HG03354 (cell line): ENCODE results near the gene HORMAD2.

Experiments used
- ATAC-seq: cut with Tn5 transposase; IDR thresholded peaks from one replicate; pipeline ENCODE4 v1.9.1; 2021; ENCODE audit warnings: mild to moderate bottlenecking; ENCODE audit not compliant: unreplicated experiment, poor library complexity, severe bottlenecking

The HORMAD2 gene, protein sequence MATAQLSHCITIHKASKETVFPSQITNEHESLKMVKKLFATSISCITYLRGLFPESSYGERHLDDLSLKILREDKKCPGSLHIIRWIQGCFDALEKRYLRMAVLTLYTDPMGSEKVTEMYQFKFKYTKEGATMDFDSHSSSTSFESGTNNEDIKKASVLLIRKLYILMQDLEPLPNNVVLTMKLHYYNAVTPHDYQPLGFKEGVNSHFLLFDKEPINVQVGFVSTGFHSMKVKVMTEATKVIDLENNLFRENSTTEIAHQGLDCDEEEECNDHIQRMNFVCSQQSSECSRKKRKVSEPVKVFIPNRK

DNA sequence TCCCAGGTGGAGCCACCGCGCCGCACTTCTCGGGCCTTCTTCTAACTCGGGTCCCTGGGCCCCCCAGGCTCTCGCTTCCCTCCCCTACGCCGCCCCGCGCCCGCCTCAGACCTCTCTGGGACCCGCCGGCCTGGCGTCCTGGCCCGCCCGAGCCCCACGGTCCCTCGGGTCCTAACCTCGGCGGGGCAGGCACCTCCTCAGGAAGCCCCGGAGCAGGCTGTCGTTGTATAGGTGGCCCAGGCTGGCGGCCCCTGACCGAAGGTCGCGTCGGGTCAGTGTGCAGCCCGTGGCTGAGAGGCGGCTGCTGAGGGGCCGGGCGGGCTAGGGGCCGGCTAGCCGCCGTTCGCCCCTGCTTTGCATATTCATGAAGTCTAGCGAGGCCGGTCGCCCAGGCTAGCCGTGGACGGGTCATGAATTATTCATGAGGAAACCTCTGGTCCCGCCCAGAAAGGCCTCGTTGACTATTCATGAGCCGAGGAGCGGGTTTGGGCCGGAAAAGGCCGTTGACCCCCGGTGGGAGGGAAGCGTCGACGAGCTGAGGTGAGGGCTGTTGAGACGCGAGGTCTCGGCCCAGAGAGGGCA, at the start of gene HORMAD2:
Gene HORMAD2, plus strand, starts transcription at position 513 of the 582 bp plus-strand sequence. CDS start 13,489 bp downstream, outside the sequence.
- ATAC-seq: no peak

DNA sequence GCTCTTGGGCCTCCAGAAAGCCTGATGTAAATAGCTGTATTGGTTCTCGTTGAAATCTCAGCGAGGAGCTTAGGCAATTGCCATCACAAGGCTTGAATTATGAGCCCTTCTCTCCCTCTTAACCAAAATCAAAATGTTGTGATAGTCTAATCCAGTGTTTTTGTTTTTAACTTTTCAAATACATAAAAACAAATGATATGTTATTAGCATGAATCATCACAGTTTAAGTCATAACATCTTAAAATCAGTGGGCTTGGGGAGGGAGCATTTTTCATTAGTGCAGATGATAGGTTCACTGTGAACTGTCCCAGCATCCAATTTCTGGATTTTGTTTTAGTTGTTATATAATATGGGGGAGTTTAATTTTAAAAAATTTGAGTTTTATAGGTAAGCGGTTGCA, 48.9 kb upstream of the HORMAD2 start:
- ATAC-seq: no peak

DNA sequence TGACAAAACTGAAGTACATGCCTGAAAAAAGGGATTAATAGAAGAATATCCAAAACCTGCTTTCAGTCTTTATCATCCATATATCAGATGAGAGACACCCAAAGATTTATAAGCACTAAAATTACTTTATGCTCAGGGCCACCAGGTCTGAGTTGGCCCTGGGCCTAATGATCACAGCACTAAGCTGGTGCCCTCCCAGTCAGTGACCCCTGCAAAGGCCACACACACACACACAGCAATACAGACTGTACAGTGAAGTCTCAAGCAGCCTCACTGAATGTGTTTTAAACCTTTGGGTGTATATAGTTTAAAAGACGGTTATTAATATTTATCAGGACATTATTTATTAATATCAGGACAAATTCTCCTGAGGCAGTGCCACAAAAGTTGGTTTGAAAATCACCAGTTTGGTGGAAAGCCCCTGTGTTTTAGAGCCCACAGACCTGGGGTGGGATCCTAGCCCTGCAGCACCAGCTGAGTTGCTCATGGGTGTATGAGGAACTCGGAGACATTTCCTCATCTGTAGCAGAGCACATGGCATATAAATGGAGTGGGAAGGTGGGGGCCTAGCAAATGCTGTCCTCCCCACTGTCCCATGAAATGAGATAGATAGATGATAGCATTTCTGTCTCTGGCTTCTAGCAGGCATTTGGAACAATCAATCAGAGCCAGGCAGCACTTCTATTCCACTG, 48.4 kb upstream of the HORMAD2 start:
- no peak for ATAC-seq

DNA sequence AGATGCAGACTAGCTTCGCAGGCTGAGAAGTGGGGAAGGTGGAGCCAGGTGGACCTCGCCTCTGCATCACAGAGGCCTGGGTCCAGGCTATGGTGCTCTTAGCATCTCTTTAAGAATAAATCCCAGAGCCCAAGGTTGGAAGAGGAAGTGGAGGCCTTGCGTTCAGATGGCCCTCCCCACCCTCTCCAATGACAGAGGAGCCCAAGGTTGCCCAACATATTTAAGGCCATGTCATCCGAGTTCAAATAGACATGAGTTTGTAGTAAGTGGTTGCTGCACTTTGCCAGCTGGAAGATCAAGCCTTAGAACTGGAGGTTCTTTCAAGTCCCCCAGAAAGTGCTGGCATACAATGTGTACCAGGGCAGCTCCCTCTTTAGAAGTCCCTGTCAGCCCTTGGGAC, 47.1 kb upstream of the HORMAD2 start:
- no peak for ATAC-seq

DNA sequence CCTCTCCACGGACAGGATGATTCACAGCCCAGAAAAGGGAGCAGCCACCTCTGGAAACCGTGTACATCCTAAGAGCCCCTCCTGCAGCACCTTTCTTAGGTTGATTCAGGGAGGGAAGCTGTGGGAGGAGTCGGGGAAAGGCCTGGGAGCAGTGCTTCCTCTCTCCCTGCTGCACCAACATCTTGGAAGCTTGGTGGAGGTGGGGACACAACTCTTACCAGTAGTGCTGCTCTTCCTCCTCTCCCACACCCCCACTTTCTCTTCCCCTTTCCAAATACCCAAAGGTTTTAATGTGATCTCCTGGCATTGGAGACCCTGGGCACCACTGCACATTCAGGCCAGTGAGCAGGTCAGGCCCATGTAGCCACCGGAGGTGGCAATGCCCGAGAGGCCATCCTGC, 46.4 kb upstream of the HORMAD2 start:
- ATAC-seq: no peak

DNA sequence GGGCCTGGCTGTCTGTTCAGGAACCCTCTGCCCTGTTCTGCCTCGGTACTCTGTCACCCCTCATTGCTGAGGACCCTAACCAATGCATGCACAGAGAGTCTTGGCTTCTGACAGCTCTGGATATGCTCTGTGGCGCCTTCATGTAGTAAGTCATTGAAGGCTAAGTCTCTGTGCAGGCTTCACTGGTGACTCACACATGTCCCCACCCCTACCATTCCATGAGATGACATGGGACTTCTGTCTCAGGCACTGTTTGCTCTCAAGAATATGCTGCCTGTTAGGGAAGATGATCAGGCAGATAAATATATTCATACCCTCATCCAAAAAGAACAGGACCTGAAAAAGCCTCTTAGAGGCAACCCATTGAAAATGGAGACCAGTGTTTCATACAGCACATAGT, 43.6 kb upstream of the HORMAD2 start:
- no peak for ATAC-seq

DNA sequence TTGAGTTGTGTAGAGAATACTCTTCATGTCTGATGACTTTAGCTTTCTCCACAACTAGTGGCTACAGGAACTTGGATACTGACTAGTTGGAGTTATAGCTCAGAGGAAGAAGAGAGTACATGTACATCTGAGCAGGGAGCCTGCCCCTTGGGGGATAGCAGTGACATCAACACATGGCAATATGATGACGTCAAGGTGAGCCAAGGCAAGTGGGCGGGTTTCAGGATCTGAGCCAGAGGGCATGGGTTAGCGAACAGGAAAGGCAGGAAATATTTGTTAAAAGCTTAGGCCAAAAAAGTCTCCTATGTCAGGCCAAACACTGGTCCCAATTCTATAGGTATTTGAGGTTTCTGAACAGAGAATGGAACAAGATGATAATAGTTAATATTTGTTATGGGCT, 42.0 kb upstream of the HORMAD2 start:
- no peak for ATAC-seq

DNA sequence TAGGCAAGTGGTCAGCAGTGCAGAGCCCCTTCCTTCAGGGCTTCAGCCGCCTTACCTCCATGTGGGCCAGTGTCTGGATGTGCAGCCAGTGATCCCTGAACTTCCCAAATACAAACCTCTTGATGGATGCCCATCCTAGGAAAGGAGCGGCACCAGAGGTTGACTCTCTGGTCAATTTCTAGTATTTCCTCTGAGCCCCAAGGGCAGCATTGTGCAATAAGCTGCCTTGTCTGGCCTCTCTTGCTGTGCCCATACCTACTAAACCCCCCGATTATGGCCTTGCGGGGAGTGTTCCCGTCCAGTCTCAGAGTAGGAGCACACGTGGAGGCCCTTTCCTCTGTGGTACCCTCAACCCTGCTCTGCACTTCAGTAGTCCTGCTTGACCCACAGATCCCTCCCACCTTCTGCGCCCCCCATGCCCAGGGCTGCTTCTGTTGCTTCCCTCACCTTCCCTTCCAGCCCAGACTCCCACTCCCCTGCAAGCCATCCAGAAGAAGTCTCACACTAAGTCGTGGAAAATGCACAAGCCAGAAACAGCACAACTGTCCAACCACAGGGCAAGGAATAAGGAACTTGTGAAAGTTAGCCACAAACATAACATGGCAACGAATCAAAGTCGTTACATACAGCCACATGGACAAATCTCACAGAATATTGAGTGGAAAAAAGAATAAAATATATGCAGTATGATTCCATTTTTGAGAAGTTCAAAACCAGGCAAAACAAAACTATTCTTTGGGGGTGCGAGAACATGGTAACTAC, 39.6 kb upstream of the HORMAD2 start:
- no peak for ATAC-seq

DNA sequence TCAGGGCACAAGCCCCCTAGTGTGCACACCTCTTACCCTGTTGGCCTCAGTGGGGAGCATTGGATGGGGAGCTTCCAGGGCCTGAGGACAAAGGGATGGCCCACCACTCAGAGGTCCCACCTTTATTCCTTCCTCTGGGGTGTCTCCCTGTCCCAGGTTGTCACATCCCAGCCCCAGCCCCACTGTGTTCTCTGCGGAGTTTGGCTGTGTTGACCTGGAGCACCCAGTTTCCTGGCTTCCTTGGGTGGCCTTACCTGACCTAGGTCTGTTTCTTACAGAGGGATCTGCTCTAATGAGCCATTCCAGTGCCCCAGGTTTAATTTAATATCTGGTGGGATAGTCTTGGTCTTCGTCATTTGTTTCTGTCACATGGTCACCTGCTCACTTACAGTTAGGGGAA, 38.8 kb upstream of the HORMAD2 start:
- no peak for ATAC-seq

DNA sequence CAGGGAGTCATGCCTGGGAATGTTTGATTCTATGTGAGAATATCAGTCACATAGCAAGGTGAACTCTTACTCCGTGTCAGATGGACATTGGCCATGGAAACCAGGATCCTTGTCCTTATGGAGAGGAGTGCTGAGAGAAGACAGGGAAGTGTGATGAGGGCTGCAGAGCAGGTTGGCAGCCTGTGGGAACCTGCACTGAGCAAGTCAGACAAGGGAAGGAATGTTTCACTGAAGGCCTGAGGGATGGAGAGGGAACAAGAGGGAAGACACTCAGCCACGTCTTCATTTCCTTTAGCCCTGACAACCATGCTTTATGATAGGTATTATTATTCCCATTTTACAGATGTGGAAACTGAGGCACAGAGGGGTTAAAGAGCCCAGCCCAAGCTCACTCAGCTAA, 38.4 kb upstream of the HORMAD2 start:
- ATAC-seq: no peak

DNA sequence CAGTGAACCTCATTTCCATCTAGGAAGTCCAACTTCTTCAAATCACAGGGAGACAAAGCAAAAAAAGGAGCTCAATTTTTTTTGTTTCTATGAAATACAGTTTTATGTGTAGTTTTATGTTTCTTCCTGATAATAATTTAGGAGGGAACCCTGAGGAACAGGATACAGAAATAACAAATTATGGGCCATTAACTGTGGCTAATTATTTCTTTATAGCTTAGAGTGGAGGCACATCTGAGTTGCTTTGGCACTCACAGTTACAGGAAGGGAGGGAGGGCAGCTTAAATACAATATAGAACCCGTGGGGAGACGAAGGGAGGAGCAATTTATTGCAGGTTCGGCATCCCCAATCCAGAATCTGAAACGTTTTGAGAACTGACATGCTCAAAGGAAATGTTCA, 37.1 kb upstream of the HORMAD2 start:
- no peak for ATAC-seq

DNA sequence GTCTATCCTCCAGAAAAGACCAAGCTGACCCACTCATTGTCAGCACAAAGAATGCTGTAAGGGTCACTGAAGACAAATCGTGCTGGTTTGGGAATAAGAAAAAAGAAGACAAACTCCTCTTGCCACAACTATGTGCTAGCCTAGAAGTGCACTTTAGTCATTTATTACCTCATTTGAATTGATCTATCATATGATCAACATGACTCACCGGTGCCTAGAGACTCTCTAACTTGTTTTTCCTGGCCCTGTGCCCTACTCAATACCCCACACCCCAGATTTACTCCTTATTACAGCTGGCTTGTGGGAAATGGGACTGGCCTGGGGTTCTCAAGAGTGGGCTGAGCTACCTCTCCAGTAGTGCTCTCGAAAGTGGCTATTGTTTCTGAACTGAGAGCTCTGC, 35.9 kb upstream of the HORMAD2 start:
- no peak for ATAC-seq

DNA sequence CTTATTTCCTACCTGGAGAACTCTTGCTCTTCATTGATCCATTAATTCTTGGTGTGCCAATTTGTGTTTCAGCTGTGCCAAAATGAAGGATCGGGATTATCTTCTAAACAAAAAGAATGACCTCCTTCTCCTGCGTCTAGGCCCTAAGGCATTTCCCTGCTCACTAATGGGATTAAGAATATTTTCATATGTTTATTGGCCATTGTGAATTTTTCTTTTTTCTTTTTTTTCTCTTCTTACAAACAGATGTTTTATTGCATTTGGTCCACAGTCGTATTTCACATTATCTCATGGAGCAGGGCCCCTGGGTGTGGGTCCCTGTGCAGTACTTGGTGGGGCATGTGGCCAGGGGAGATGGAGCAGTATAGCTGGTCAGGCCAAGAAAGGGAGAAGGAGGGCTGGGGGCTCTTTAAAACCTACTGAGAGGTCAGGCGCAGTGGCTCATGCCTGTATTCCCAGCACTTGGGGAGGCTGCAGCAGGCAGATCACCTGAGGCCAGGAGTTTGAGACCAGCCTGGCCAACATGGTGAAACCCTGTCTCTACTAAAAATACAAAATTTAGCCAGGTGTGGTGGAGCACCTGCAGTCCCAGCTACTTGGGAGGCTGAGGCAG, 35.3 kb upstream of the HORMAD2 start:
- ATAC-seq: no peak

DNA sequence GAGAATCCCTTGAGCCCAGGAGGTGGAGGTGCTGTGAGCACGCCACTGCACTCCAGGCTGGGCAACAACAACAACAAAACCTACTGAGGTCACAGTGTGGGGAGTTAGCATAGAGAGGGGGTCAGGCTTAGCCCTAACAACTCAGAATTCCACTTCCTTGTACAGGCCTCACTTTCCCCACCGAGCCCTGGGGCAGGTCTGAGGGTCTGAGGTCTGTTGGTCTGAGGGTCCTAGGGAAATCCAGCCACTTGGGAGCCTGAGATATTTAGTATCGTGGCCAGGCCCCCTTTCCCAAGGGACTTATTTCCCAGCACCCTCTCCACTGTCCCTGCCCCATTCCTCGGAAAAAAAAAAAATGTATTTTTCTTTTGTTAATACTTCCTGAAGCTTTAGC, 34.8 kb upstream of the HORMAD2 start:
- ATAC-seq: no peak

DNA sequence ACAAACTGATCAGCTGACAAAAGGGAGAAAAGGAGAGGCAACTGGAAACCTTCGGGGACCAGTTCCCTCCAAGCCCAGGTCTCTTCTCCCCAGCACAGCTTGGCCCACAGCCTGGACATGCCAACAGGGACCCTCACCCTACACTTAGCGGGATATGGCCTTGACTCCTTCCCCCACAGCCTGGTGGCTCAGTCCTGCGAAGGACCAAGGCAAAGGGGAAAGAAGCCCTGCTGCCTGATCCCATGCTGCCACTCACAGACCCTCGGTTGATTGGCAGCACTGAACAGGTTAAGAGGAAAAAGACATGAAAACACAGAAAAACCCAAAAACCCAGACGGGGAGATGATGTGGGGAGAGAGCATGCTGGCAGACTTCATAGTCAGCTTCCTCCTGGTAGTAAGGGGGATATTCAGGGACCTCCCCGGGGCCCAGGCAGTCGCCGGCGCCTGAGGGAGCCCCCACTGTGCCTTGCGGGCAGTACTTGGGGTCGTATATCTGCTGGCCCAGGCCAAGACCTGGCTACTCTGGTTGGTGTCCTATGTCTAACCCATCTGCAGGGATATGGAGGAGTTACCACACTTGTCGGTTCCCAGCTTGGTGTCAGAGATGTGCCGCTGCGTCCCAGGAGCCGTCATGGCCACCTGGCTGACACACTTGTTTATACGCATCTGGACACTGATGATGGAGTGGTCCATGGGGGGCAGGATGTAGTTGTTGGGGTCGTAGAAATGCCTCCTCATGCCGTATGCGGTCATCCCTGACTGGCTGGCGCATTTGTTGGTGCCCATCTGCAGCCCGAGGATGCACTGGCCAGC, 34.2 kb upstream of the HORMAD2 start:
- ATAC-seq: no peak

DNA sequence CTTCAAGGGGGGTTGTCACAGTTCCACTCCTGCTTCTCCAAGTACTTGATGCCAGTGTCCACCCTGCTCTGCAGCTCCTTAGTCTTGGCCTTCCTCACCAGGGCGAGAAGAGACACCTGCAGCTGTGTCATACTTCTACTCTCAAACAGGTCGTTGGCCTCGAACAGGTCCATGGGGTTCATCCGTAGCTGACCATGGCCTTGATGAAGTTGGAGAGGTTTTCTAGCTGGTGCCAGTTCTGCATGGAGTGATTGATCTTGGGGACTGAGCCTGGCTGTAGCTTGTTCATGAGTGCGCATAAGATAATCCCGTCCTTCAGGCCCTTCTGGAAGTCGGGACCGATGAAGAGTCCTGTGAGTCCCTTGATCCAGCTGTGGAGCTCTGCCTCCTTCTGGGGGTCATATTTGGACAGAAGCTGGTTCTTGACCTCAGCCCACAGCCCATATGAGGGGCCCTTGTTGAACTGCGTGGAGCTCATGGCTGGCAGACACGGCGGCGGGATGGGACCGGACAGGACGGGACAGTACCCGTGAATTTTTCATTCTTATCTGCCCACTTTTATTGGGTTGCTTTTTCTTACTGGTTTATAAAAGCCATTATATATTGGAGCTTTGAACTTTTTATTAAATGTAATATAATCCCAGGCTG, 33.4 kb upstream of the HORMAD2 start:
- no peak for ATAC-seq

DNA sequence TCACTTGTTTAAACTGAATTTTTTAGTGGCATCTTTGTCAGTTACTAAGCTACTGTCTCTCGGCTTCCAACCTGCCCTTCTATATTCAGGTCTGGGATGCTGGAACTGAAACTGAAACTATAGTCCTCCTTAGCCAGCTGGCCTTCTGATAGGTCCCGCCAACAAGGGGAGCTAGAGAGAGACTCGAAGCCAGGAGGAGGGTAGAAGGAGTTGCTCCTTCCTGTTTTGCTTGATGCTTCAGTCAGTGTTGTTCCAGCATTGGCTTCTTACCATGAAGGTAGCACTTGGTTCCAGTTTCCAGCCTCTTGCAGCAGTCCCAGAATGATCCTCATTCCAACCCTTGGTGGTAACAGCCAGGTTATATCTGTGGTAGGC, 32.9 kb upstream of the HORMAD2 start:
- no peak for ATAC-seq

DNA sequence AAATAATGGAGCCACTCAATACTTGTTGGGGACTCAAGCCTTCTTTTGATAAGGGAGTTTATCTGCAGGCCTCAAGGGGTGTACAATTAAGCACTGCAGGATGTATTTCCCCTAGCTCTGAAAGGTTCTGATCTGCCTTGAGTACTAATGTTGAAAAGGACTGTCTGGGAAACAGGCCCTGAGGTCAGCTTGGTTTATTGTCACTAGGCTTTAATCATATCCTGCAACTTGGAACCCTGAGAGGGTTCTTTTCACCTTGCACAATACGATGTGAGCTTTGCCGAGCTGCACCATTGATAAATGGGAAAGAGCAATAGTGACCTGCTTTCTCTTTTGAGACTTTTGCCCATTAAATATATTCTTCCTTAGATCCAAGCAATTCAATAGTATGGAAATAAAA, 31.6 kb upstream of the HORMAD2 start:
- ATAC-seq: no peak
